Activated B cell treated with CpG ODN at 0.5 μM for 24 hours (primary cell): ENCODE data around the gene HLA-DQB1. TPM values are rescaled to one million over a fixed set of nuclear protein-coding genes. Genes with fewer than 3 reads are reported as not detected.

Experiments
- ATAC-seq: fragments of 200-7000 bp; cut with Tn5 transposase; one replicate; pipeline ENCODE4 v1.10.0; 2021; ENCODE audit warnings: low read depth, mild to moderate bottlenecking, moderate library complexity
- CTCF ChIA-PET: fragments of 350-600 bp; sonication (Branson Sonifier 250); formaldehyde crosslinking; loops from one replicate; lab custom pipeline; 2021; ENCODE audit warnings: antibody characterized with exemption; lab: Charles Lee
- POLR2A ChIA-PET: fragments of 350-600 bp; sonication (Branson Sonifier 250); formaldehyde crosslinking; loops from one replicate; lab custom pipeline; 2021; ENCODE audit warnings: antibody characterized with exemption; lab: Charles Lee
- DNase-seq: peaks from one replicate; pipeline ENCODE4 v3.0.0; 2022
- H3K27ac Mint-ChIP-seq: one replicate; pipeline ENCODE4 v1.8.0; 2020; ENCODE audit warnings: mixed read lengths
- H3K27me3 Mint-ChIP-seq: one replicate; pipeline ENCODE4 v1.8.0; 2021; ENCODE audit warnings: mixed read lengths
- H3K36me3 Mint-ChIP-seq: one replicate; pipeline ENCODE4 v1.8.0; 2021; ENCODE audit warnings: low read depth, mixed read lengths
- H3K4me1 Mint-ChIP-seq: one replicate; pipeline ENCODE4 v1.8.0; 2021; ENCODE audit warnings: mixed read lengths
- H3K4me3 Mint-ChIP-seq: one replicate; pipeline ENCODE4 v1.8.0; 2020; ENCODE audit warnings: mild to moderate bottlenecking, mixed read lengths
- H3K9me3 Mint-ChIP-seq: one replicate; pipeline ENCODE4 v1.8.0; 2020; ENCODE audit warnings: mixed read lengths
- intact Hi-C: fragments of 100-400 bp; cut with micrococcal nuclease; formaldehyde crosslinking; loops from one replicate; pipeline ENCODE4 v1.15.1; 2024
- total RNA-seq: library from RNA; stranded (reverse); gene quantifications from 2 replicates; pipeline ENCODE4 v1.2.3, GENCODE V29; 2022
- TF ChIP-seq, protein P1 (sequence below): fragments of 200-600 bp; IDR thresholded peaks from one replicate; pipeline ENCODE4 v1.8.0; 2022; ENCODE audit warnings: antibody characterized with exemption, mild to moderate bottlenecking

The HLA-DQB1 gene
- total RNA-seq, 1 donor from 2014 or later = 262 TPM

DNA sequence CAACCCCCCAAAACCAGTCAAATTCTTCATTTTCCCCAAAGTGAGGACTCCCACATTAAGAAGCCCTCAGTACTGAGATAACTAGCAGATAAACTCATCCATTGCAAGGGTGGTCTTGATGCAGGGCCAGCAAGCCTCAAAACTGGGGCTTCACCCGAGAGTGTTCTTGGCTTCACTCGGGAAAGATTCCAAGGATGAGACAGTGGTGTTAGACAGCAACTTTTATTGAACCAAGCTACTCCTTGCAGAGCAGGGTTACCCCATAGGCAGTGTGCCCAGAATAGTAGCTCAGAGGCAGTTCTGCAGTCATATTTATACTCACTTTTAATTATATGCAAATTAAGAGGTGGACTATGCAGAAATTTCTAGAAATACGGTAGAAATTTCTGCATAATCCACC is 45.1 kb downstream of the HLA-DQB1 start:
- no peak overlapping the region for H3K4me3 Mint-ChIP-seq
- peak overlapping the region; percentile 100 for H3K27ac Mint-ChIP-seq
- ChIA-PET POLR2A (interaction anchor here (1.0 to 6.3 kb wide), 14 partner anchors 12 to 223 kb away, joined by 4 to 360 read pairs (median 36); partner anchors contain the start of genes HLA-DQA1, HLA-DQB1, HLA-DRA and HLA-DRB1), CTCF (interaction anchor here (0.6 to 1.9 kb wide), 6 partner anchors 25 to 188 kb away, joined by 3 to 6 read pairs (median 4); no protein-coding TSS in a partner anchor)
- no peak for ATAC-seq
- peaks cover 9% of the 10 kb centered on the region for H3K9me3 Mint-ChIP-seq
- TF ChIP-seq, protein P1, sequence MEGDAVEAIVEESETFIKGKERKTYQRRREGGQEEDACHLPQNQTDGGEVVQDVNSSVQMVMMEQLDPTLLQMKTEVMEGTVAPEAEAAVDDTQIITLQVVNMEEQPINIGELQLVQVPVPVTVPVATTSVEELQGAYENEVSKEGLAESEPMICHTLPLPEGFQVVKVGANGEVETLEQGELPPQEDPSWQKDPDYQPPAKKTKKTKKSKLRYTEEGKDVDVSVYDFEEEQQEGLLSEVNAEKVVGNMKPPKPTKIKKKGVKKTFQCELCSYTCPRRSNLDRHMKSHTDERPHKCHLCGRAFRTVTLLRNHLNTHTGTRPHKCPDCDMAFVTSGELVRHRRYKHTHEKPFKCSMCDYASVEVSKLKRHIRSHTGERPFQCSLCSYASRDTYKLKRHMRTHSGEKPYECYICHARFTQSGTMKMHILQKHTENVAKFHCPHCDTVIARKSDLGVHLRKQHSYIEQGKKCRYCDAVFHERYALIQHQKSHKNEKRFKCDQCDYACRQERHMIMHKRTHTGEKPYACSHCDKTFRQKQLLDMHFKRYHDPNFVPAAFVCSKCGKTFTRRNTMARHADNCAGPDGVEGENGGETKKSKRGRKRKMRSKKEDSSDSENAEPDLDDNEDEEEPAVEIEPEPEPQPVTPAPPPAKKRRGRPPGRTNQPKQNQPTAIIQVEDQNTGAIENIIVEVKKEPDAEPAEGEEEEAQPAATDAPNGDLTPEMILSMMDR = no peak
- no peaks in the 10 kb centered on the region for H3K27me3 Mint-ChIP-seq
- H3K36me3 Mint-ChIP-seq = peaks cover 13% of the 10 kb centered on the region
- intact Hi-C loops = loop anchor here (5.0 to 10.0 kb wide), 2 partner anchors 351 to 1057 kb away; no protein-coding TSS in a partner anchor
- H3K4me1 Mint-ChIP-seq = peaks cover 71% of the 10 kb centered on the region
- no peak for DNase-seq

DNA sequence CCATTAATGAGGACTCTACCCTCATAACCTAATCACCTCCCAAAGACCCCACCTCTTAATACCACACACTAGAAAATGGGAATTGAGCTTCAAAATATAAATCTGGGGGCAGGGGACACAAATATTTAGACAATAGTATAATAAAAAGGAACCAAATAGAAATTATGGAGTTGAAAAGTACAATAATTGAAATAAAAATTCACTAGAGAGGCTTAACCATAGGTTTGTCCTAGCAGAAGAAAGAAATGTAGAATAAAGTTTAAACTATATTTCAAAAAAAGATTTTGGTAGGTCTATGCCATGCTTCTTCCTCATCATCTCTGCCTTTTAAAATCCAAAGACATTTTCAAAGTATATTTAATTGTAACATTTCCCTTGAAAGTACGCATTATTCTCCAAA is 48.7 kb downstream of the HLA-DQB1 start:
- ChIA-PET POLR2A (interaction anchor here (1.0 kb wide), 1 partner anchor 13 kb away, joined by 3 read pairs; no protein-coding TSS in a partner anchor), CTCF (no interaction called here)
- no peak for DNase-seq
- TF ChIP-seq, protein P1 = no peak
- H3K27ac Mint-ChIP-seq = peak overlapping the region; percentile 59
- intact Hi-C loops = no loop called here
- no peak overlapping the region for H3K4me3 Mint-ChIP-seq
- peaks cover 67% of the 10 kb centered on the region for H3K4me1 Mint-ChIP-seq
- H3K36me3 Mint-ChIP-seq = peaks cover 15% of the 10 kb centered on the region
- ATAC-seq = no peak
- peaks cover 9% of the 10 kb centered on the region for H3K9me3 Mint-ChIP-seq
- no peaks in the 10 kb centered on the region for H3K27me3 Mint-ChIP-seq

DNA sequence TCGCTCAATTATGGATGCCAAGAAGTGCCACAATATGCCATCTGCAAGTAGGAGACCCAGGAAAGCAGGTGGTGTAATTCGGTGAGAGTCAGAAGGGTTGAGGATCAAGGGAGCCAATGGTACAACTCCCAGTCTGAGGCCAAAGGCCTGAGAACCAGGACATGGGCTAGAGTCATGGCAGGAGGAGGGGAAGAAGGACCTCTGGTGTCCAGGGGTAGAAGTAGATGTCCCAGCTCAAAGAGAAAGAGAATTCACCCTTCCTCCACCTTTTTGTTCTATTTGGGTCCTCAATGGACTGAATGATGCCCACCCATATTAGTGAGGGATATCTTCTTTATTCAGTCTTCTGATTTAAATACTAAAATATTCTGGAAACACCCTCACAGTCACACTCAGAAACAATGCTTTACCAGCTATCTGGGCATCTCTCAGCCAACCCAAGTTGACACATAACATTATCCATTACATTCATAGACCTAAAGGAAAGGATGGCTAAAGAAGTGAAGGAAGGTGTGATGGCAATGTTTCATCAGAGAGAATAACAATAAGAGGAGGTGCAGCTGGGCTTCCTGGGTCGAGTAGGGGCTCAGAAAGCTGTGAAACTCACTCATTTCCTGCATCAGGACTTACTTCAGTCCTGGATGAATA is 50.4 kb downstream of the HLA-DQB1 start:
- DNase-seq (no peak), ATAC-seq (no peak)
- Mint-ChIP-seq H3K4me3 (peak overlapping the region; percentile 35), H3K27ac (peak overlapping the region; percentile 86), H3K36me3 (peaks cover 18% of the 10 kb centered on the region), H3K27me3 (no peaks in the 10 kb centered on the region), H3K9me3 (peaks cover 9% of the 10 kb centered on the region), H3K4me1 (peaks cover 59% of the 10 kb centered on the region)
- ChIA-PET CTCF (interaction anchor here (0.9 kb wide), 1 partner anchor 21 kb away, joined by 4 read pairs; the partner anchor contains the start of gene HLA-DQA1), POLR2A (interaction anchor here (0.5 to 3.6 kb wide), 10 partner anchors 10 to 86 kb away, joined by 3 to 25 read pairs (median 4); partner anchors contain the start of genes HLA-DQA1 and HLA-DRB5)
- TF ChIP-seq, protein P1 = no peak
- intact Hi-C loops = no loop called here

DNA sequence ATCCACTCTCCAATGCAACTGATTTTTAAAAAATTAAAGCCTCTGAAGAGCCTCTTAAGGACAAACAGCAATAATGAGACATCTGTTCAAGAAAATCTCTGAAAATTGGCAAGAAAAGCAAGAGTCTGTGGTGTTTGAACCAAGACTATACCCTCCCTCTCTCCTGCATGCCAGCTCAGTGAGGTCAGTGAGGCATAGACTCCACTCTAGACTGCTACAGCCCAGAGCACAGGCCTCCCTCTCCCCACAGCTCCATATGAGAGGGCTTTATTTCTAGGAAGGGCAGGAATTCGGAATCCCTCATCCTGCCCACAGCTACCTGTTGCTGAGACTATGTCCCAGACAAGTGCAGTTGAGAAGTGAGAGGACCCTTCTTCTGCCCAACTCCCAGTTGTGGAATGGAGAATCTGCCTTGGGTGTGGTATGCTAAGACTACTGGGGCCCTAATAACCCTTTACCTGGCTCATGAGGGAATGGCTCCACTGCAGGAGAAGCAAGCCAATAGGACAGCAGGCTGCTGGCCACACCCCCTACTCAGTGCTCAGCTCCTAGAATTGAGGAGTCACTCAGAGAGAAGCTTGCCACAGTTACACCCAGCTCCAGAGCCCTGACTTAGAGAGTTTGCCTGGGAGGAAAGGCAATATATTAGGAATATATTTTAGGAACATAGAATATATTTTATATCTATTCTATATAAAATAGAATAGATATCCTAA is 51.9 kb downstream of the HLA-DQB1 start:
- intact Hi-C loops = no loop called here
- ATAC-seq (no peak), DNase-seq (no peak)
- Mint-ChIP-seq H3K27me3 (no peaks in the 10 kb centered on the region), H3K4me3 (no peak overlapping the region), H3K27ac (peak overlapping the region; percentile 86), H3K4me1 (peaks cover 49% of the 10 kb centered on the region), H3K9me3 (peaks cover 9% of the 10 kb centered on the region), H3K36me3 (peaks cover 19% of the 10 kb centered on the region)
- TF ChIP-seq, protein P1 = no peak
- ChIA-PET CTCF (interaction anchor here (1.4 to 1.7 kb wide), 2 partner anchors 8 to 29 kb away, joined by 3 to 4 read pairs; no protein-coding TSS in a partner anchor), POLR2A (interaction anchor here (0.5 to 12.1 kb wide), 13 partner anchors 8 to 175 kb away, joined by 3 to 312 read pairs (median 6); partner anchors contain the start of genes HLA-DQA1, HLA-DRA and HLA-DRB5)
